H9 (cell line): Measurements from ENCODE around the gene WNT6. TPM values are rescaled to one million over a fixed set of nuclear protein-coding genes. Genes with fewer than 3 reads are reported as not detected.

ENCODE experiments used
- DNase-seq: peaks from one replicate; pipeline ENCODE4 v3.0.0-alpha.2; 2017
- H2AFZ ChIP-seq: one replicate; pipeline ENCODE4 v1.6.1; 2013; ENCODE audit warnings: mild to moderate bottlenecking, low read length, control low read depth, moderate library complexity
- H2AK5ac ChIP-seq: 2 replicates; pipeline ENCODE4 v1.6.1; 2013; ENCODE audit warnings: low read length, control low read depth, mixed read lengths; ENCODE audit not compliant: insufficient read length
- H2BK120ac ChIP-seq: one replicate; pipeline ENCODE4 v1.6.1; 2013; ENCODE audit warnings: low read depth, mild to moderate bottlenecking, low read length, control low read depth, inconsistent platforms; ENCODE audit not compliant: poor library complexity, severe bottlenecking
- H2BK12ac ChIP-seq: 2 replicates; pipeline ENCODE4 v1.6.1; 2013; ENCODE audit warnings: low read length, control low read depth, mixed read lengths, low read depth; ENCODE audit not compliant: insufficient read length
- H2BK15ac ChIP-seq: 2 replicates; pipeline ENCODE4 v1.6.1; 2013; ENCODE audit warnings: low read depth, low read length, control low read depth
- H2BK20ac ChIP-seq: one replicate; pipeline ENCODE4 v1.6.1; 2013; ENCODE audit warnings: low read depth, mild to moderate bottlenecking, low read length, control low read depth, inconsistent platforms; ENCODE audit not compliant: poor library complexity, severe bottlenecking
- H2BK5ac ChIP-seq: 2 replicates; pipeline ENCODE4 v1.6.1; 2013; ENCODE audit warnings: low read length, control low read depth, mixed read lengths; ENCODE audit not compliant: insufficient read length
- H3K14ac ChIP-seq: 2 replicates; pipeline ENCODE4 v1.6.1; 2013; ENCODE audit warnings: low read length, control low read depth; ENCODE audit not compliant: insufficient read depth
- H3K18ac ChIP-seq: 2 replicates; pipeline ENCODE4 v1.6.1; 2013; ENCODE audit warnings: low read depth, mild to moderate bottlenecking, mixed read lengths, low read length, control low read depth; ENCODE audit not compliant: insufficient read length
- H3K23ac ChIP-seq: 2 replicates; pipeline ENCODE4 v1.6.1; 2013; ENCODE audit warnings: low read length, control low read depth, mixed read lengths, low read depth; ENCODE audit not compliant: insufficient read length
- H3K23me2 ChIP-seq: 2 replicates; pipeline ENCODE4 v1.6.1; 2013; ENCODE audit warnings: low read depth, mild to moderate bottlenecking, mixed read lengths, low read length, control low read depth; ENCODE audit not compliant: insufficient read length, poor library complexity, severe bottlenecking
- H3K27ac ChIP-seq: 2 replicates; pipeline ENCODE4 v1.5.1; 2013; ENCODE audit warnings: low read length, control low read depth, mixed read lengths, low read depth; ENCODE audit not compliant: insufficient read length
- H3K27me3 ChIP-seq: 2 replicates; pipeline ENCODE4 v1.6.1; 2013; ENCODE audit warnings: low read length, control low read depth, inconsistent platforms; ENCODE audit not compliant: insufficient read depth
- H3K4ac ChIP-seq: 2 replicates; pipeline ENCODE4 v1.6.1; 2013; ENCODE audit warnings: low read depth, mild to moderate bottlenecking, control low read depth, inconsistent platforms, low read length, moderate library complexity
- H3K4me1 ChIP-seq: 2 replicates; pipeline ENCODE4 v1.6.1; 2013; ENCODE audit warnings: low read length, control low read depth, inconsistent platforms; ENCODE audit not compliant: insufficient read depth
- H3K4me2 ChIP-seq: 2 replicates; pipeline ENCODE4 v1.6.1; 2013; ENCODE audit warnings: low read length, control low read depth, mixed read lengths; ENCODE audit not compliant: insufficient read length, insufficient read depth
- H3K56ac ChIP-seq: 2 replicates; pipeline ENCODE4 v1.6.1; 2013; ENCODE audit warnings: low read depth, mild to moderate bottlenecking, mixed read lengths, low read length, control low read depth; ENCODE audit not compliant: insufficient read length
- H3K79me1 ChIP-seq: 2 replicates; pipeline ENCODE4 v1.6.1; 2013; ENCODE audit warnings: low read depth, mild to moderate bottlenecking, moderate library complexity, low read length, control low read depth, inconsistent platforms; ENCODE audit not compliant: insufficient read depth, poor library complexity, severe bottlenecking
- H3K79me2 ChIP-seq: 2 replicates; pipeline ENCODE4 v1.6.1; 2013; ENCODE audit warnings: low read length, control low read depth, inconsistent platforms; ENCODE audit not compliant: insufficient read depth
- H3K9ac ChIP-seq: 2 replicates; pipeline ENCODE4 v1.6.1; 2013; ENCODE audit warnings: low read length, control low read depth, mixed read lengths; ENCODE audit not compliant: insufficient read length; ENCODE audit errors: extremely low read depth
- H3K9me3 ChIP-seq: one replicate; pipeline ENCODE4 v1.6.1; 2013; ENCODE audit warnings: low read depth, low read length, inconsistent platforms; ENCODE audit not compliant: control insufficient read depth
- H3T11ph ChIP-seq: one replicate; pipeline ENCODE4 v1.6.1; 2013; ENCODE audit warnings: mild to moderate bottlenecking, low read length, control low read depth, inconsistent platforms
- H4K20me1 ChIP-seq: one replicate; pipeline ENCODE4 v1.6.1; 2013; ENCODE audit not compliant: control insufficient read depth, insufficient read length, insufficient read depth
- H4K5ac ChIP-seq: 2 replicates; pipeline ENCODE4 v1.6.1; 2013; ENCODE audit warnings: low read depth, mild to moderate bottlenecking, mixed read lengths, low read length, control low read depth; ENCODE audit not compliant: insufficient read length
- H4K8ac ChIP-seq: replicated peaks from 2 replicates; pipeline ENCODE4 v1.6.1; 2013; ENCODE audit warnings: low read length, control low read depth, mixed read lengths, low read depth; ENCODE audit not compliant: insufficient read length
- H4K91ac ChIP-seq: 2 replicates; pipeline ENCODE4 v1.6.1; 2013; ENCODE audit warnings: low read depth, mild to moderate bottlenecking, moderate library complexity, mixed read lengths, low read length, control low read depth; ENCODE audit not compliant: insufficient read length
- H3K27ac Mint-ChIP-seq, 3 experiments: 2 replicates in 2 of 3; 3 replicates in 1 of 3; pipeline ENCODE4 v1.8.0; 2020 to 2021; ENCODE audit warnings: mixed read lengths in 3 of 3, mild to moderate bottlenecking in 1 of 3, moderate library complexity in 1 of 3
- H3K27me3 Mint-ChIP-seq: 2 replicates; pipeline ENCODE4 v1.8.0; 2021; ENCODE audit warnings: low read depth, mild to moderate bottlenecking, moderate library complexity, mixed read lengths
- H3K36me3 Mint-ChIP-seq, 3 experiments: 2 replicates in 2 of 3; 3 replicates in 1 of 3; pipeline ENCODE4 v1.8.0; 2020 to 2021; ENCODE audit warnings: low read depth in 3 of 3, mixed read lengths in 3 of 3; ENCODE audit not compliant: insufficient read depth in 1 of 3
- H3K4me1 Mint-ChIP-seq, 2 experiments: 2 replicates each; pipeline ENCODE4 v1.8.0; 2020; ENCODE audit warnings: mixed read lengths in 2 of 2
- H3K4me3 Mint-ChIP-seq, 2 experiments: 2 replicates in 1 of 2; 3 replicates in 1 of 2; pipeline ENCODE4 v1.8.0; 2020 to 2021; ENCODE audit warnings: mild to moderate bottlenecking in 2 of 2, mixed read lengths in 2 of 2, moderate library complexity in 1 of 2
- H3K9me3 Mint-ChIP-seq, 2 experiments: 2 replicates in 1 of 2; 3 replicates in 1 of 2; pipeline ENCODE4 v1.8.0; 2020; ENCODE audit warnings: mild to moderate bottlenecking in 2 of 2, mixed read lengths in 2 of 2, moderate library complexity in 1 of 2
- CTCF ChIP-seq: fragments of 200-600 bp; sonication (generic); conservative IDR thresholded peaks from 3 replicates; pipeline ENCODE4 v1.8.0; 2021; ENCODE audit warnings: antibody characterized with exemption, mild to moderate bottlenecking
- WGBS: extraction: QIAGEN DNeasy Blood & Tissue Kit; methylation state at CpG from one replicate; pipeline ENCODE4 v1.1.7; 2013; ENCODE audit warnings: missing lambda C conversion rate, low lambda C conversion rate, mixed read lengths; ENCODE audit not compliant: insufficient read length; ENCODE audit errors: extremely low coverage; 5-methylcytosine and 5-hydroxymethylcytosine counted together
- total RNA-seq: library from RNA; stranded (reverse); gene quantifications from 2 replicates; pipeline ENCODE4 v1.2.1, GENCODE V29; 2021

WNT6 gene
- total RNA-seq, 1 experiment from 2014 or later = not detected

- Histone ChIP-seq H2AK5ac (no peak overlapping the region), H3K79me2 (no peaks in the 10 kb centered on the region), H4K8ac (no peak overlapping the region), H4K20me1 (no peaks in the 10 kb centered on the region), H4K5ac (no peak overlapping the region), H3K9me3 (no peaks in the 10 kb centered on the region), H3K14ac (no peak overlapping the region), H2BK120ac (no peak overlapping the region), H2BK15ac (no peak overlapping the region), H3T11ph (no peak overlapping the region), H3K4me2 (no peak overlapping the region), H3K27me3 (no peaks in the 10 kb centered on the region), H3K56ac (no peak overlapping the region), H3K79me1 (no peaks in the 10 kb centered on the region), H3K23ac (no peak overlapping the region), H2BK5ac (no peak overlapping the region), H2AFZ (no peak overlapping the region), H3K18ac (no peak overlapping the region), H3K4me1 (no peaks in the 10 kb centered on the region), H4K91ac (no peak overlapping the region), H2BK20ac (no peak overlapping the region), H3K23me2 (no peaks in the 10 kb centered on the region), H3K9ac (no peak overlapping the region), H3K27ac (no peak overlapping the region), H3K4ac (no peak overlapping the region), H2BK12ac (no peak overlapping the region)
- Mint-ChIP-seq H3K27ac (no peak overlapping the region), H3K36me3 (no peaks in the 10 kb centered on the region), H3K4me1 (peaks cover 3 to 5% of the 10 kb centered on the region in 2 experiments; a peak in 1 of 4 replicates), H3K4me3 (no peak overlapping the region), H3K9me3 (no peaks in the 10 kb centered on the region; a peak in 3 of 5 replicates), H3K27me3 (peaks cover 24% of the 10 kb centered on the region)
- TF ChIP-seq CTCF = no peak
- no peak for DNase-seq
- no CpG with 5 or more reads among the region's 2 CpGs for WGBS
Observed at GRCh38 chr2:218837495-218837894, 22.1 kb upstream of the WNT6 start.
